Fibroblast of skin of scalp (primary cell): Measurements from ENCODE around the gene NDRG2.
A peak's percentile ranks its signal among the peaks of the same experiment; 100 is the strongest.
"Not testable (repeated sequence)": the region's sequence is repeated elsewhere in the genome, so short reads cannot be mapped to it uniquely, and the experiment has no call there.

Source experiments
- DNase-seq: peaks from one replicate; pipeline ENCODE4 v3.0.0-alpha.2; 2013

The NDRG2 gene

DNA sequence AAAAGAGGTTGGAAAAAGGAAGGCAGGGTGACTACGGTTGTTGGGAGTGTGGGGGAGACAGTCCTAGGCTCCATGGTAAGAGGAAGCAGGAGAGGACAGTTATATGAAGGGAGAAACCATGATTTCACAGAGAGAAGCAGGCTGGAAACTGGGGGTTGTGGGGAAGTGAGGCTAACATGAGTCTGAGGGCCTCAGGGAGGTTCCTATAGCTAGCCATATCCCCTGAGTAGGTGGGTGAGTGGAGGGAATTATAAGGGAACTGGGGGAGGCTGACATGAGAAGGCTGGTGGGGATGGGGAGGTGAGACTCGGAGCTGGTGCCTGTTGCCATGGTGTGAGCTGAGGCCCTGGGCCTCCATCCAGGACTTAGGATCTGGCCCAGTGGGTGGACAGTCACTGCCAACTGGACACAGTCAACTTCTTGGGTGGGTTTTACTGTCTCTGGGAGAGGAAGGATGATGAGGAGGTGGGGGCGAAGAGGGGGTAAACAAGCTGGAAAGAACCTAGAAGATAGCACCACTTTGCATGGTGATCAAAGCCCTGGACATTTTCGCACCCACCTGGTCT is 8.4 kb upstream of the NDRG2 start:
- no peak for DNase-seq

DNA sequence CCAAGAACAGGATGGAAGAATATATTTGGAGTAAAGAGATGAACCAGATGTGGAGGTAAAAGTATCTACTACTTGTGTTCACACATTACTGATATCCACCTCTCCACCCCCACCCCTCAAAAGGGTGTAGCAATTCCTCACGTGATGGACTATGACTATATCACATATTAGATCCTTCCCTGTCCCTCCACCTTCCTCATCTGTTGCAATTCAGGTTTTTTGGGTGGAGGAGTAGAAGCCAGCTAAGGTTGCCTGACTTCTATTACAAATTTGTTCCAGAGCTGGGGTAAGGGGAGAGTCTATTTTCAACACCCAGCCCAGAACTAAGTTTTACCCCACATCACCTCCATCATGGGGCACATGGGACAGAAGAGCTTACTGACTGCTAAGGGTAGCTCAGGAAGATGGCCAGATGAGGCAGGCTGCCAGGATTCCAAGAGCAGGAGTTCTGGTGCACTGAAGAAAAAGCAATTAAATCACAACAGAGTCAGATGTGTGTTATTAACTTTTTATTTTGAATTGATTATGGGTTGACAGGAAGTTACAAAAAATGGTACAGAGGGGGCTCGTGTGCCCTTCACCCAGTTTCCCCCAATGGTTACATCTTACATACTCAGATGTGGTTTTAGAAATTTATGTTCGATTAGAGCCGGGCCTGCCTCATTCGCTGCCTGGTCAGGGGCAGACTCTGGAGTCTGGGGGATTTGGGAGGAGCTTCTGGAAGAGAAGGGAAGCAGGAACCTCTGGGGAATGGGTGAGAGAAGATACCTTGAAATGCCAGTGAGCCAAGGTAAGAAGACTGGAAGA is 7.7 kb upstream of the NDRG2 start:
- no peak for DNase-seq

DNA sequence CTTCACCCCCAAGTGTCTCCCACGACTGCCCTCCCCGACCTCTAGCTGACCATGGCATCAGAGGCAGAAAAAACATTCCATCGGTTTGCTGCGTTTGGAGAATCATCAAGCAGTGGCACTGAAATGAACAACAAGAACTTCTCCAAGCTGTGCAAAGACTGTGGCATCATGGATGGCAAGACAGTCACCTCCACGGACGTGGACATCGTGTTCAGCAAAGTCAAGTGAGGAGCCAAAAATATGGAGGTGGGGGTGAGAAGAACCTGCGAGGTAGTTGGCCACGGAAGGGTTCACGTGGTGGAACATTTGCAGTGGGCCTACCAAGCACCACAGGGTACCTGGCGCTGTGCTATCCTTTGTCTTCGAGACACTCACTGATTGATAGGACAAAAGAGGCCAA is 5.7 kb upstream of the NDRG2 start:
- no peak for DNase-seq

DNA sequence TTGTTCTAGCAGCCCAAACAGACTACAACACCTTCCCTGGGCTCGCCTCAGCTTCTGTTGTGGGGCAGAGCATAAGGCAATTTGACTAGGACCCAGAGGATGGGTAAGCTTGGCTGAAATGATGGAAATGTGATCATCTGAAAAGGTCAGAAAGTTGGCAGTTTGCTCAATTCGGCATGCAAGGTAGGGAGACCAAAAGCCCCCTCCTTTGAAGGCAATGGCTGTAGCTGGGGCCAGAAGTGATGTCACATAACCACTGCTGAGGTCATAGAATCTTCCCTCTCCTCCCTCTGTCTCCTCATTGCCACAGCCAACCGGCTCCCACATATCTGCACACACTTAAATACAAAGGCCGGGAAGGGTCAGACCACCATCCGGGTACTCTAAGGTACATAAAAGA is 5.1 kb upstream of the NDRG2 start, which contains the start of gene TPPP2:
TPPP2 (plus strand) TSS at position 301 of the 400 bp plus-strand sequence. CDS start 365 bp downstream, outside the sequence.
- DNase-seq, result no peak

DNA sequence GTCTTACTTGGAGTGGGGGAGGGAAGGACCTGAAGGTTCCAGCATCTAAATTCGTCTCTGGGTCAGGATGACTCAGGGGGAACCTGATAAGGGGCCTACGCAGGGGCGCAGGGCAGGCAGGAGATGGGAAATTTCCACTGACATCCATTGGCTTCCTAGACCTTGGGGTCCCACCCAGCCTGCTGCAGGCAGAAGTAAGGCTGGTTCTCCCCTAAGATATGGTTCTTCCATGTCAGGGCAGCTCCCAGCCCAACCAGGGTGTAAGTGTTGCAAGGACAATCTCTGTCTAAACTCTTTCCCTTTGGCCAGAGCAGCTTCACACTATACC is 2.1 kb upstream of the NDRG2 start:
- no peak for DNase-seq

DNA sequence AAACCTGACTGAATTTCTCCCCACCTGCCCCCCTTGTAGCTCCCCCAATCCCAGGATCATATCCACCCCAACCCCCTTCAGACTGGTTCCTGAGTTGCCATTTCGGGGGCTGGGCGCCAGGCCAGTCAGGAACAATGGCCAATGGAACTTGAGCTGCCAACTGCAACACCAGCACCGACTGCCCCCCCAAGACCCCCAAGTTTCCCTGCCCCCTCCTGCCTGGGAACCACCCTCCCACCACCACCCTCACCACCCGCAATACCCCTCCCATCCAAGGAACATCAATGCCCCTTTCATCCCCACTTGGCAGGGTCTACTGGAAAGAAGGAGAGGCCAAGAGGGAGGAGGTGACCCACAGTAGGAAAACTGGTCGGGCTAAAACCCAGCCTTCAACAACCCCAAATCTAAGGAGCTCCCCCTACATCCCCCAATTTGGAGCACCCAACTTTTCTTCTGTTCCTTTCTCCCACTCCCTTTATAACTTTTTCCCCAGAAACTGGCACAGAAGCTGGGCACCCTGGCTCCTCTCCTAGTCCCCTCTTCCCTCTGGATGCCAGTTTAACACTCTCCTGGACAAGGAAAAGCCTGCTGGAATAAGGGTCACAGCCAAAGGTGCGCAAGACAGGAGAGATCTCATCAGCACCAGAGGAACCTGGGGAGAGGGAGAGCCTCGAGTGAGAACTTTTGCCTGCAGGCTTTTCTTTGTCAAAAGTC is 1.6 kb upstream of the NDRG2 start:
- DNase-seq, result no peak

DNA sequence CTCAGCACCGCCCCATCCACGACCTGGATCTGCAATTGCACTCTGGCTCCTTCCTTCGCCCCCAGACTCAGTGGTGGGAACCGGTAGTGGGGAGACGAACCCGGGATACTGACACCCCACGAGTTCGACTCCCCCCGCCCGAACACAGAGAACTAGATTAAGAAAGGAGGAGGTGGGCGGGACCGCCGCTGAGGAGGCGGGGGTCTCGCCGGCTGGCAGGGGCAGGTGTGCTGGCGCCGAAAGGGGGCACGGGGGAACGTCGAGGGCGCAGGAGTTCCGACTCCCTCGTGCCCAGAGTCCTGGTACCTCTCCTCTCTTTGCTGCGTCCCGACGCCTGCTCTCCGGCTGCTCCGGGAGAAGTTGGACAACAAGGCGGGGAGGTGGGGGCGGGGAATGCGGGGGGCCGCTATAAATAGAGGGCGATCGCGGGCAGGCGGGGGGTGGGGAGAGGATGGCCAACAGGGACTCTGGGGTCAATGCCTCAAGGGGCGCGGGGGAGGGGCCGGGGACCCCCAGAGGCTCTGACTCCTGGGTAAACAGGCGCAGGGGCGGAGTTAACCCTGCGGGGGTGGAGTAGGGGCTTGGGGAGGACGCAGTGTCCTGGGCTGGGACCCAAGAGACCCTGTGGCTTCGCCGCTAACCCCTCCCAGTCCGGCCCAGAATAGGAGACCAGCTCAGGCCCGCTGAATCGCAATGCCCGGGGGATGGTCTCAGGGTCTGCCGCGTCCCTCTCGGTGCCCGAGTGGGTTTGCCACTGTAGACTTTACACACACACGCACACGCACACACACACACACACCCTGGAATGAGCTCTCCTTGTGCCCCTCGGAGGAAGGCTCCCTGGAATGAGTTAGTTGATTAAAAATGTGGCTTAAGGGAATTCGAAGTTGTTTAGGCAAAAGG is 761 bp upstream of the NDRG2 start:
- no peak for DNase-seq

DNA sequence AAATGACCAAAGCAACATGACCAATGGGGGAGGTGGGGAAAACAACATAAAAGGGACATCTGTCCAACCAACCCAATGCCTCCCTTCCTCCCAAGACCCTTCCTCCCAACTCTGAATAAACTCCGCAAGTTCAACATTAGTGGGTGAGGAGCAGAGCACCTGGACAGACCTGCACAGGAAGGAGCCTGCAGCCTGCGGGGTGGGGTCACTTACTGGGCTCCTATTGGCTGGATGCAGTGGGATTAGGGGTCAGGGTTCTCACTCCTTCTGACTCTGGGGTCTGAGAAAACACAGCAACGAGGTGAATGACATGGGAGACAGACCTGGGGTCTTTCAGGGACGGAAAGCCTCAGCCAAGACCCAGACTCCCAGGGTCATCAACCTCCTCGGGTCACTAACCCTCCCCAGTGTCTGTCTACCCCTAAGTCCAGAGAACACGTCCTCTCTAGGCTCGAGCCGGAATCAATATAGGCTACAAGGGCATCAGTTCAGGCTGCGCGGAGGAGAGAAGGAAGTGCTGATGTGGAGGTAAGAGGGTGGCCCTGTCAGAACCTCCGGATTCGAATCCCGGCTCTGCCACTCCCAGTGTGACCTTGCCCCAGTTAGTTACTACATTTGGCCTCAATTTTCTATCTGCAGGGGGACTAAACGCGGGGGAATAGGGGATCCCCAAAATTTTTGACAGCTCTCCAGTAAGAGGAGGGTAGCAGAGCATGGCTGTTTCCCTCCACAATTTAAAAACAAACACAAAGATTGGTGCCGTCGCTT is 860 bp downstream of the NDRG2 start:
- DNase-seq, result no peak

DNA sequence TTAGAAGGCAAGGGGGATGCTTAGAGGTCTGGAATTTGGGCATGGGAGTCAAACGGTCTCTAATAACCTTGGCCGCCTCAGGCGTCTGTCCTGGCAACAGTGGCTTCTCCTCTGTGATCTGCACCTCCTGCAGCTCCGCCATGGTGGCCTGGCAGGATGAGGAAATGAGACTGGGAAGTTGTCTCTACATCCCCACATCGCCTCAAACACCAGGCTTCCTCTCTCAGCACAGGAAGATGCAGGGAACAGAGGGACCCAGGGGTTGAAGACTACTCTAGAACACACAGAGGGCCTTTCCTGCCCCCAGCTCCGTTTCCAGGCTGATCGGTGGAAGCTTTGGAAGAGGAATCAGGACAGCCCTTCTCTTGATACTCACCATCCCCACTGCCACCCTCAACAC is 1.7 kb downstream of the NDRG2 start:
- no peak for DNase-seq

DNA sequence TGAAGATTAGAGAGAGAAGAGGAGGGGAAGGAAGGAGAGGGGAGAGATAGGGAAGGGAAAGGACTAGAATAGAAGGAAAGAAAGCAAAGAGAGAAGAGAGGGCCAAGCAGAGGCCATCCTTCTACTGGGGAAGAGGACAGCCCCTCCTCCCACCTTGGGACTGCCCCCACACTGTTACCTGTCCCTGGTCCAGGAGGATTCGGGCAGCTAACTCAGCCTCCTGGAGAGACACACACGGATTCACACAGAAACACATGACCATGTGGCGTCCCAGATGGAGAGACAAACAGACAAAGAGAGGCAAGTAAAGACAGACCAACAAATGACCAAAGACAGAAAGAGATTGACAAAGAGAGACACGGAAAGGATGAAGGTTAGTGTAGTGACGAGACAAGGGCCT is 2.2 kb downstream of the NDRG2 start:
- no peak for DNase-seq

DNA sequence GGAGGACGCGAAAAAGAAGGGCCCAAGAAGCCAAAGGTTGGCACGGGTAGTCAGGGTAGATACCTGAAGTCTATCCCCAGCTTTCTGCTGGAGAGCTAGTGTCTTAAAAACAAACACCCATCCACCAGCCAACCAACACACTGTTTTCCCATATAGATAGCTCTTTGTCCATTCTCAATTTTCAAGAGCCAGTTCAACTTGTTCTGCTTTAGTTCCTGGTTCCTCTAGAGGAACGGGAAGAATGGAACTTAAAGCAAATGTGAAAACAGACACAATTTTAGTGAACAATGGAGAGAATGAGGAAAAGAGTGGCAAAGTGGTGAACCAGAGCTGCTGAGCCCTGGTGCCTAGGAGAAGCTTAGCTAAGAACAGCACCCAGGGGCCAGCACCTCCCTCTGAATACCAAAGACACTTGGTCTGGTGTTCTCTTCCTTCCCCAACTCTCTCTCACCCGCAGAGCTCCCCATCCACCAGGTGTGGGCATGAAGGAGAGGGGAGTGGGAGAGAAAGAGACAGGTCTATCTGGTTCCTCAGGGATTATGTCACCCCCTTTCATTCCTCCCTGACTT is 3.8 kb downstream of the NDRG2 start:
- no peak for DNase-seq

DNA sequence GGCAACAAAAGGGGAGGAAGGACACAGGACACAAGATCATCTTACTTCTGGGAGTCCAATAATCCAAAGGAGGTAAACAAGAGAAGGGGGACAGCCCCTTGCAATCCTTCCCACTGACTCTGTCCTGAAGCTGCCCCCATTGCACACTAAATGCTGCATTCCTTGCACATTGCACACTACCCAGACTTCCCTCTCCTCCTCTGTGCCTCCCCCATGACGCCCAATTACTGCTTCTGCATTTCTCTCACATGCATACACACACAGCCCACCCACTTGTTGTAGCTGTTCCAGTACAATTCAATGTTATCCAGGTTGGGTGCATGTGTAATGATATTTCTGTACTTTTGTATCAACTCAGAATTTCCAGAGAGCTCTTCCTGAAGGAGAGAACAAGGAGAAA is 5.5 kb downstream of the NDRG2 start:
- peak; percentile 34 for DNase-seq

DNA sequence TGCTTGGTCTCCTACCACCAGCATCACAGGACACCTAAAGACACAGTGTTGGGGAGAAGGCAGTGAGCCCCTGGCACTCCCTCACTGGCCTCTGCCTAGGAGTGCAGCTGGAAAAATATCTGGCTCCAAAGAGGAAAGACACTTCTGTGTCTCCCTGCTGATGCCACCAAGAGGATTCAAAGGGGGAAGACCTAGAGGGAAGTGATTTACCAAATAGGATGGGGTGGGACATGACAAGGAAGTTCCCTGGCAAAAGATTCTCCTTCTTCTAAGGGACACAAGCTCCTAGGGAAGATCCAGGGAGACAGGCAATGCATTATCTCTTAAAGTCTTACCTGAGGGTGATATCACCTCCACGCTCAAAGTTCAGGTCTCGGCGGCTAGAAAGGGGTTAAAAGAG is 6.1 kb downstream of the NDRG2 start:
- DNase-seq, result no peak

DNA sequence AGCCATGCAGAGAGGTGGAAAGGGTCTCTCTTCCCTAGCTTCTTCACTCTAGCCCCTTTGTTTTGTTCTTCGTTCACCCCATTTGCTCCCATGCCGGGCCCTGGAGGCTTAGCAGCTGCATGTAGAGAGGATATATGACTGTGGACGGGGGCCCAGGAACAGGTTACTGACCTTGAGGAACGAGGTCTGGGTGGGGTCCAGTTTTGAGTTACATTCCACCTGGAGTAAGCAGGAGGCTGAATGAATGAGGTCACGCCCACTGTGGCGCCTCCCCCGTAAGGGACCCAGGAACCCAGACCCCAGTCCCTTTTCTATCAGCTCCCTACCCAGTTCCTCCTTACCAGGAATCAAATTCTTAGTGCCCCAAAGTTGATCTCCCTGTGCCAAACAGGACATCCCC is 6.6 kb downstream of the NDRG2 start:
- no peak for DNase-seq

DNA sequence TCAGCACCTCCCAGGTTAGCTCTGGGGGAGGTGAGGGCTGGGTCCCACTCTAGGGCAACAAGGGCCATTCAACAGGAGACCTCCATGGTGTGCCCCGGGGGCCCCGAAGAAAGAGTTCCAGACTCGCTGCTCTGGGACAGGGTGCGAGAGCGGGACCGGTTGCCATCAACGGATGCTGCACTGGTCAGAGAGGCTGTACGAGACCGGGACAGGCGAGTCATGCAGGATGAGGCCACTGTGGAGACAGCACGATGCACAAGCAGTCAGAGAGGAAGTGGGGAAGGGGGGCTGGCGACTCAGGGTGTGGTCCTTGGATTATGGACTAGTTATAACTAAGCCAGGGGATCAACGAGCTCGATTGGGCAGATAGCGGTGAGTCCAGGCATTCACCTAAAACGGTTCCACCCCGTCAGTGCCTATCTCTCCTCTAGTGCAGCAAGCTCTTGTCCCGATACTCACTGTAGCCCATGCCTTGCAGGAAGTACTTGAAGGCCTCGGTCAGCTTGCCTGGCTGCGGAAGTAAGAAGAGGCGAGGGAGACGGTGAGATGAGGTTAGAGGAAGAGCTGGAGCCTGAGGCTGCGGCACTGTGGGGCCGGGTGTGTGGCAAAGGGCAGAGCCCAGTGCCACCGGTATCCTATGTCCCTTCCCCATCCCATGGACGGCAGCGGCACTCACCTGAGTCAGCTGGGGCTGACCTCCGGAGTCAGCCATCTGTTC is 7.2 kb downstream of the NDRG2 start:
- DNase-seq, result no peak

DNA sequence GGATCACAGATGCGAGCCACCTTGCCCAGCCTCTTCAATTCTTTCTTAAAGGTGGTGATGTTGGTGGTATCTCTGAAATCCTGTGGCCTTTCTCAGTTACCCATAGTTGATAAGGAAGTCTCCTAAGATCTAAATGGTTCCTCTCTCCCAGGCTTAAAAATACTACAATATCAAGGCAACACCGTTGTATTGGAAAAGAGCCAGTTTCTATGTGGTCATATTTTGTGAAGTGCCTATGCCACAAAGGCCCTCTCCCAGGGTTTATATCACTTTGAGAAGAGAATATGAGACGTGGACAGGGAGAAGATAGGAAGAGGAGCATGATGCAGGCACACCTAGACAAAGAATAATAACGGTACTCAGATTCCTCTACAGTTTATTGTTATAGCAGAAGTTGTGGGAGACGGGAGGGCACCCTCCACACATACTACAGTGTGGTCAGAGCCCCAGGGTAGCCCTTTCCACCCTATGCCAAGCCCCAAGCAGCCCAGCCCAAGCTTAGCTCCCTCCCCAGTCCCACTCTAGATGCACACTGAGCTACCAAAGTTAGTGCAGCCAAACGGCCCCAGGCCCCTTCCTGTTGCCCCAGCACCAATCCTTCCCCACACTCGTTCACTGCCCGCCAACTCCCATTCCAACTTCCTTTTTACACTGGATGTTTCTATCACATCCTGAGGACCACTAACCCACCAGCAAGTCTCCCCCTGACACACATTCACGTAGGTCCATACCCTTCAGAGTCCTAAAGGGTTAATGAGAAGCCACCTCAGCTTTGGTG is 8.3 kb downstream of the NDRG2 start:
- no peak for DNase-seq

DNA sequence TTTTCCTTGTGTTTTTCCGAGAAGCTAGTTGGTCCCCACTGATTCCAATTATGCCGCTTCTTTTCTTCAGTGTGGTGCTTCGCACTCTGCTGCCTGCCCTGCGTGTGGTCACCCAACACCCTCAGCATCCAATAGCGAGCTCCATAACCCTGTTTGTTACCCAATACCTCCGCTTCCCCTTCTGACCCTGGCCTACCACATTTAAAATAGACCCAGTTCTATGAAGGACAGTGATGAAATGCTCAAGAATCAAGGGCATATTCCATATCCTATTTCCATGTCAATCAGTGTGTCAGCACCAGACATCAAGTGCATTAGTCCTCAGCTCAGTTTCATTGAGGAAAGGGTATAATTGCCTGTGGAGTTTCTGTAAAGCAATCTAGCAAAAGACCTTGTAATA is 9.5 kb downstream of the NDRG2 start:
- no peak for DNase-seq

DNA sequence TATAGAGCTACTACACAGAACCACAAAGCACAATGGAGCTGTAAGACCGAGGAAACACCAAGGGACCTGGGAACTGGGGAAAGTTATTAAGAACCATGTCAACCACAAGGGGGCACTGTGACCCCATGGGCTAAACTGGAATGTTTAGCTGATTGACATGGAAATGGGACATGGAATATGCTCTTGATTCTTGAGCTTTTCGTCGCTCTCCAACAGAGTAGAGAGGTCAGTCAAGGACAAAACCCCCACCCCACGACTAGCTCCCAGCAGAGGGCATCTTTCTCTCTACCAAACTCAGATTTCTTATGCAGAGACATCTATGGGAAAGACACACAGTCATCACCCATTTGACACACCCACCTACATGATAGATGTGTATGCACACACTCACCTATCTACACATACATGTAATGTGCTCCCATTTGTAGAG is 10.1 kb downstream of the NDRG2 start:
- peak; percentile 83 for DNase-seq

DNA sequence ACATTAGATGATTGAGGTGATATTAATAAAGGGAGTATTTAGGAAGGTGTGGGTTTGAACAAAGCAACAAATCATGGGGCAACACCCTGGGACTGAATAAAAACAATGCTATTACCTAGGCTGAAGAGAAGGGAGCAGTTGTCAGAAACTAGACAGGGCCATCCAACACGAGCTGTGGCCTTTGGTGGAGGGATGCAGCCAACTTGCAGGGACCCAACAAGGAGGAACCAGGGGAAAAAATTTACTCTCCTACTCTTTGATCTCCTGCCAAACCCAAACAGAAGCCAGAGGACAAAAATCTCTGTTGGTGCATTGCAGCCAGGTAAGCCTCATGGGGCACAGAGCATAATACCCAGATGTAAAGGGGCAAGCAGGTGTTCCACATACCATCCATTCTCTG is 13.7 kb downstream of the NDRG2 start:
- DNase-seq, result no peak

DNA sequence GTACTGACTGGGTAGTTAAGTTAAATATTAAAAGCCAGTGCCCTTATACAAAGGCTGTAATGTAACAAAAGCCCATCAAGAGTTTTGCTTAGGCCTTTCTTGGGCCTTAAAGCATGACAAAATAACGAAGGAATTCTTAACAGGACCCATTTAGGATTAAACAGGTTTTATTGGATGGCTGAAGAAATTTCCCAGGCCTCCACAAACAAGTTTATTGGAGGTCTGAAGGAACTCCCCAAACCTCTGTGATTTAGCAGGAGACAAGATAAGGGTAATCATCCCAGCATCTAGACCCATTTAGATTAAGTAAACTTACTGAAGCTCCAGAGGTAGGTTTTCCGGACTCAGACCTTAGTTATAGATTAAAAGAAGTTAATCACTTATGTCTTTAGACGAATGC is 15.1 kb downstream of the NDRG2 start:
- DNase-seq, result not testable (repeated sequence)
